ENCODE data around the gene GLI3.

The GLI3 gene

GRCh38 chr7:41930538-41931262 lies 306.3 kb downstream of the GLI3 start:
- DNase-seq (ENCODE audit: low read depth in 2 of 2), result no peak

GRCh38 chr7:41928781-41929180 lies 308.2 kb downstream of the GLI3 start:
- no peak for DNase-seq (ENCODE audit: low read depth in 2 of 2)

- no peak for DNase-seq (ENCODE audit: low read depth in 2 of 2)
These were observed 308.8 kb downstream of the GLI3 start for GRCh38 chr7:41928166-41928565.

- DNase-seq (ENCODE audit: low read depth in 2 of 2), result no peak
These were observed 309.6 kb downstream of the GLI3 start for GRCh38 chr7:41927380-41927779.

GRCh38 chr7:41925946-41926345 lies 311.1 kb downstream of the GLI3 start:
- no peak for DNase-seq (ENCODE audit: low read depth in 2 of 2)

- DNase-seq (ENCODE audit: low read depth in 2 of 2), result no peak
These were observed 312.2 kb downstream of the GLI3 start for GRCh38 chr7:41924796-41925195.

- no peak for DNase-seq (ENCODE audit: low read depth in 2 of 2)
These were observed 314.6 kb downstream of the GLI3 start for GRCh38 chr7:41922373-41922772.

- no peak for DNase-seq (ENCODE audit: low read depth in 2 of 2)
These were observed 315.5 kb downstream of the GLI3 start for GRCh38 chr7:41921453-41921981.

GRCh38 chr7:41918597-41918996 lies 318.4 kb downstream of the GLI3 start:
- DNase-seq (ENCODE audit: low read depth in 2 of 2), result no peak

- no peak for DNase-seq (ENCODE audit: low read depth in 2 of 2)
These were observed 320.5 kb downstream of the GLI3 start for GRCh38 chr7:41916450-41916927.

GRCh38 chr7:41915871-41916270 lies 321.1 kb downstream of the GLI3 start:
- DNase-seq (ENCODE audit: low read depth in 2 of 2), result no peak

- no peak for DNase-seq (ENCODE audit: low read depth in 2 of 2)
These were observed 324.0 kb downstream of the GLI3 start for GRCh38 chr7:41912851-41913567.

GRCh38 chr7:41912426-41912825 lies 324.6 kb downstream of the GLI3 start:
- DNase-seq (ENCODE audit: low read depth in 2 of 2), result no peak

GRCh38 chr7:41911792-41912191 lies 325.2 kb downstream of the GLI3 start:
- no peak for DNase-seq (ENCODE audit: low read depth in 2 of 2)

All from stimulated activated CD8-positive, alpha-beta memory T cell treated with anti-CD3 and anti-CD28 coated beads, Interleukin-7, amount 100 ng/mL, for 4 hours (primary cell).